NCI-H524 (cell line): ENCODE results near the gene KSR2.

ENCODE experiments used
- DNase-seq, 2 experiments: peaks; one replicate each; lab custom pipeline; 2025; lab: John Stamatoyannopoulos, UW

KSR2 gene

DNA sequence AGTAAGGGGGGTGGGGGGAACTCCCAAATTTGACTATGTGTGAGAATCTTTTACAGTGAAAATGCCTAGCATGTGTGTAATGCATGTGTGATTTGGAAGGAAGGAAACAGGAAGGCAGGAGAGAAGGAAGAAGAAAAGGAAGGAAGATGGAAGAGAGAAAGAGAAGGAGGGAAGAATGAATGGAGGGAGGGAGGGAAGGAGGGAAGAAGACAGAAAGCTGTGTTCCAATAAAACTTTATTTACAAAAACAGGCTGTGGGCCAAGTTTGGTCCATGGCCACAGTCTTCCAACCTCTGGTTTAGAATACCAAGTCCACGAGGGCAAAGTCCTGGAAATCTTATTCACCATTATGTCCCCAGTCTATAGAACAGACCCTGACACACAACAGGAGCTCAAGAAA is 278.9 kb downstream of the KSR2 start:
- no peak for DNase-seq

DNA sequence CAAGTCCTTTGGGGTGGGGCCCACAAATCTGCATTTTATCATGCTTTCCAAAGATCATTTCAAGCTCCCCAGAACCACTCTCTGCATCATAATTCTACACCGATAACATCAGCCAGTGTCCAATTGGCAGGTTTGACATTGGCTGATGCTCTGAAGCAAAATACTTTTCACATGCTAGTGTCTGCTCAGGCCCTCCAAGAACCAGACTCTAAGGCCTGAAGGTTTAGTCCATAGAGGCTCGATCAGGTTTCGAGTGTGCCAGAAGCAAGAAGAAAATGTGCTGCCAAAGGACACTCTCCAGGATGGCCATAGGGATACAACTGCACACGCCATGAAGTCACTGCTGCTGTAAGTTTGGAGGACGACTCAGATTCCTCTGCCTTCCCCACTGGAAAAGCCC is 280.3 kb downstream of the KSR2 start:
- DNase-seq, result no peak

DNA sequence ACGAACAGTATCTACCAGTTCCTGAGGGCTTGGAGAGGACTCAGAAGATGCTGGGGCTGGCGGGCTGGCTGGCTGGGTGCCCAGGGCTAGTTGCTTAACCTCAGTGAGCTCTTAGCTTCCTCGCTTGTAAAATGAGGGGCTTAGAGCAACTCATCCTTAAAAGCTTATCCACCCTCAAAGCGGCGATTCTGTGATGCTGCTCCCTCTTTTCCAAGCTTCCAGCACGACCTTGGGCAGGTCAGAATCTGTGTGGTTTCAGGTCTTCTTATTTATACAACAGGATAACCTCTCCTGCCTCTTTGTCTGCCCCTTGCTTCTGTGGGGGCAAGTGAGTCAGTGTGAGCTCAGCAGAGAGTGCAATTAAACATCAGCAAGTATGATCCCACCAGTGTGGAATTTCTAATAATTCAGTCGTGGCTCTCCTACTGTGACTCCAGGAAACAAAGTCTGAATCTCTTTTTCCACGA is 281.8 kb downstream of the KSR2 start:
- DNase-seq, result peak in 1 of 2 experiments; percentile 2

DNA sequence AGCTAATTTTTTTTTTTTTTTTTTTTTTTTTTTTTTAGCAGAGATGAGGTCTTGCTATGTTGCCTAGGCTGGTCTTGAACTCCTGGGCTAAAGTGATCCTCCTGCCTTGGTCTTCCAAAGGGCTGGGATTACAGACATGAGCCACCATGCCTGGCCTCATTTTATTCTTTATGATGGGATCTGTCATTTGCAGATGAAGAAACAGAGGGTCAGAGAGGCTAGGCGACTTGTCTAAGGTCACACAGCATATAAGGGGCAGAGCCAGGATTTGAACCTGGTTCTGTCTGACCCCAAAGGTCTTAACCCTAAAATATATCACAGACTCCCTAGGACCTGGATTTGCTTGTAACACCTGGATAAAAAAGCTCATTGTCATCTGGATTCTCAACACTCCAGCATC is 282.6 kb downstream of the KSR2 start:
- DNase-seq, result no peak

DNA sequence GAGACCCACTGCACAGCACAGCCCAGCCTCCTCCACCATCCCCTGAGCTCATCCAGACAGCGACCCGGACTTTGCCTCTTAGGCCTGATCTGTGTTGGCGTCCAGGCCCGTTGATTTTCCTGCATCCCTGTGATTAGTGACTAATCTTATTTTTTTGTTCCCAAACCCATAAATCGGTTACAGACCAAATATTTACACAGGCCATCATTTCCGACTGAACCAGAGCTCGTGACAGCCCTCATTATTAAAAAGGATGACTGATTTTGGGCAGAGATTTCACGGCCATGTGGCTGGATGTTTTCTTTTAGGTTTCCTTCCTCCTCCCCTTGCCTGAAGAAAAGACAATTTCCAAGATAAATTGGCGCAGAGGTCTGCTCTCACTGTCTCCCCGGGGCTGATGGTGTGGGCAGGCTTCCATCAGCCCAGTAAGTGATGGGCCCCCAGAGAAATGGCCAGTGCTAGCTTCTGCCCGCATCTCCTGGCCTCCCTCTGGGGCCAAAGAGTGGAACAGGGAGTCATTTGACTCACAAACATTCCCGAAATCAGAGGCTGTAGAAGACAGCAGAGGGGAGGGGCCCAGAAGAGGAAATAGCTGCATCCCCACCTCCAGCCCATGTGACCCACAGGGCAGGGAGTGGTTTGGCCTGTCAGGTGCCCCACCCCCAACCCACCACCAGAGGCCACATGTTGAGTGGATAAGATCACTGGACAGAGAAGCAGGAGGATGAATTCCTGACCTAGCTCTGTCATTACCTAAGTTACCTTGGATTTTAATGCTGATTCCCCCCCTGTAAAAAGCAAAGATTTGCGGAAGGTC is 283.5 kb downstream of the KSR2 start:
- no peak for DNase-seq

DNA sequence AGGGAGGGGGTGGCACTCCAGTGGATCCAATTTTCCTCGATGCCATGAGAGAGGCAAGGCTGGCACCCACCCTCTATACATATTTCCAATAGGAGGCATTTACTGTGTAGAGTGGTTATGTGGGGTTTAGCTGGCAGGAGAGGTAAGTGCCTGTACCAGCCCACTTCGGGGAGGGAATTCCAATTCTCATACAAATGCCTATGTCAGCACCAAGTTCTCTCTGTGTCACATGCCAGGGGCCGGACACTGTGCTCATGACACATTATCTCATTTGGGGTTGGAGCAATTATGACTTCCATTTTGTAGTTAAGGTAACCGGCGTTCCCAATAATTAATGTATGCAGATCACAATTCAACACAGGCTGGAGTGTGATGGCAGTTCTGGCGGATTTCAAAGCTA is 284.3 kb downstream of the KSR2 start:
- DNase-seq, result no peak

DNA sequence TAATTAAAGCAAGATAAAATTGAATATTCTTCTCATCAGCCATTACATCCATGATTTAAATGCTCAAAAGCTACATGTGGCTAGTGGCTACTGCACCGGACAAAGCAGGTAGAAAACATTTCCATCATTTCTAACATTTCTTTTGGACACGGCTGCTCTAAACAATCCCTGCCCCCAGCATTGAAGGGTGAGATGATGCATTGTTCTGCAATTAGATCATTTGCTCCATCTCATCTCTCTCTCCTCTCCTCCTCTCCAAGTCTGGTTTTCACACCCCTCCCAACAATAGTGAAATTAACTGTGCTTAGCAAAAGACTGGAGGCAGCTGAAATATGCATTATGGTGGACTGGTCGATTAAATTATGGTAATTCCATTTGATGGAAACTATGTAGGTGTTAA is 288.5 kb downstream of the KSR2 start:
- no peak for DNase-seq

DNA sequence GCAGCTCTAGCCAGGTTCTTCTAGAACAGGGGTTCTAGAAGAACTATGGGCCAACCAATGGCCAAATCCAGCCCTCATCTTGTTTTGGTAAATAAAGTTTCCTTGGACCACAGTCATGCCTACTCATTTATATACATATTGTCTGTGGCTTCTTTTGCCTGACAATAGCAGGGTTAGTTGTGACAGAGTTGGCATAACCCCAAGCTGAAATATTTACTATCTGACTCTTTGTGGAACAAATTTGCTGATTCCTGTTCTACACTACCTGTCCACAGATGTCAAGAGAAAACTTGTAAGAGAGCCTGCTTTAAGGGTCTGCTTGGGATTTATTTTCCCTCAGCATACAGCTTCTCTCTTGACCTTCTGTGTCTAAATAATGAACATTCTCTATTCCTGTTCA is 289.0 kb downstream of the KSR2 start:
- DNase-seq, result no peak

DNA sequence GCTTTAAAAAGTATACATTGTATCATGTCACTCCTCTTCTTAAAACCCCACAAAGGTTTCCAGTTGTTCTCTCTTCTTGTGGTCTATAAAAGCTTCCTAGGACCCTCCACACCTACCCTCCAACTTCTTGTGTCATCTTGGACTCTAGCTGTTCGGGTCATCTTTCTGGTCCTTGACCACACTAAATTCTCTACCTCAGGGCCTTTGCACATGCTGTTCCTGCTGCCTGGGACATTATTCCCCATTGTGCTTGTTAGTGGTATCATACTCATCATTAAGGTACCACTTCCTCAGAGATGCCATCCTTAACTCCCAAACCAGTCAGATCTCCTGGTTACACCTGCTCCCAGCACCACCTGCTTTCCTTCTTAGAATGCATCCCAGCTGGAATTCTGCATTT is 294.0 kb downstream of the KSR2 start:
- DNase-seq, result no peak

DNA sequence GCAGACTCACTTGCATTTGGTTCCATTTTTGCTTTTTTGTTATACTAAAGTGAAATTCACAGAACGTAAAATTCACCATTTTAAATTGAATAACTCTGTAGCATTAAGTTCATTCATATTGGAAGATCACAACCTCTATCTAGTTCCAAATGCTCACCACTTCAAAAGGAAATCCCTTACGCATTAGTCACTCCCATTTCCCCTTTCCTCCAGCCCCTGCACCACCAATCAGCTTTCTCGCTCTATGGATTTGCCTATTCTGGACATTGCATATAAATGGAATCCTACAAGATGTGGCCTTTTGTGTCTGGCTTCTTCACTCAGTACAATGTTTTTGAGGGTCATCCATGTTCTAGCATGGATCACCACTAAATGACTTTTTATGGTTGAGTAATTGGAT is 294.5 kb downstream of the KSR2 start:
- no peak for DNase-seq

DNA sequence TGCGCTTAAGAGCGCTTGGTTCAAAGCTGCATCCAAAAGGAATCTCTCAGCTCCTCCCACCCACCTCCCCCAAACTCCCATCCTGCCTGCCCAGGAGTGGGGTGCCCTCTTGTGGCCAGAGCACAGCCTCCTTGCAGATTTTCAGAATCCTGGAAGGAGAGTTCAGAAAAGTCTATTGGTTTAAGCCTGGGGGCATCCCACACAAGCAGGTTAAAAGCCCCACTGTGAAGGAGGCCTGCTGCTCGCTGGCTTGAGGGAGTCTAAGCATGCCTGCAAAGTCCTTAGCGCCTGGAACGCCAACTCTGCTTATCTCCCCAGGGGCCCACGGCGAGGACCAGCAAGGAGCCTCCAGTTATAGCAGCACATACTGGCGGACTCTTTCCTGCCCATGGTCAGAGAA is 297.1 kb downstream of the KSR2 start:
- peak; percentile 46 to 81 for DNase-seq

DNA sequence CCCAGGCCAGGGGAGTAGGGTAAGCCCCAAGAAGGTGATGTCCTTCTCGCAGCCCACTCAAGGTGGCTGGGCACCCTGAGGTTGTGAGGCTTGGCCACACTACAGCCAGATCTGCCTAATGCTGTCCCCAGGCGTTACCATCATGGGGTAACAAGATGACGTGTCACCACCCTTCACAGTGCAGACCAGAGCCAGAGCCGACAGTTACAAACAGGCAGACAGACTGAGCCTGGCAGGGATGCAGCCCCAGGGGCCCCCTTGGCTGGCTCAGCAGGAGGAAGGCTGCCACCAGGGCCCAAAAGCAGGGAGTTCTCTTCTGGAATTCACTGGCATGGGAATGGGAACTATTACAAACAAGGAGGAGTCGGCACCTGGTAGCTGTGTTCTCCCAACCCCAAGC is 304.6 kb downstream of the KSR2 start:
- no peak for DNase-seq

DNA sequence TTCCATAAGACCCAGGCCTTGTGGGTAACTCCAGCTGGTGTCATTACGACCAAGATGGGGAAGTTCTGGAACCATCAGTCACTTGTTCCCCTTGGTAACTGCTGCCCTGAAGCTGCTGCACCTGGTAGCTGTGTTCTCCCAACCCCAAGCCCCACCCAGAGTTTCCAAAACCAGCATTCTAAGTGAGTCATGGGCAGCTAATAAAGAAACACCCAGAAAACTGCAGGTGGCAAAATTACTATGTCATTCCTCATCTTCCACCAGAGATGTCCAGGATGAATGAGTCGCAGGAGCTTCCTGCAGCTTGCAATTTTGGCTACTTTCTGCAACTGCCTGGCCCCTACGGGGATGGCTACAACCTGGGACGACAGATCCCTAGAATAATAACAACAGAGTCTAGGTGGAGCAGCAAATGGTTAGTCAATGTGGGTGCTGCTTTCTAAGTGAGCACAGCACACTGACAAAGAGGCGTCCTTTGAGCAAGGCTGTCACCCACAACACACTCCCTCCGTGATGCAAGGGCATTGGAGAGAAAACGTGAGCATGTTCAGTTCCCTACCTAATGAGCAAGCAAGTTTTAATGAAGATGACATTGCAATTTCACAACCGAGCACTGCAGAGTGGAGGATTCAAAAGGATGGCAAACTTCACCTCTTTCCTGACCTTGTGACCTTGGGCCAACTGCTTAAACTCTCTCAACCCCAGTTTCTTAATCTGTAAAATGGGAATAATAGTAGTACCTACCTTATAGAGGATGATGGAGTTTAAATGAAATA is 306.0 kb downstream of the KSR2 start:
- no peak for DNase-seq

DNA sequence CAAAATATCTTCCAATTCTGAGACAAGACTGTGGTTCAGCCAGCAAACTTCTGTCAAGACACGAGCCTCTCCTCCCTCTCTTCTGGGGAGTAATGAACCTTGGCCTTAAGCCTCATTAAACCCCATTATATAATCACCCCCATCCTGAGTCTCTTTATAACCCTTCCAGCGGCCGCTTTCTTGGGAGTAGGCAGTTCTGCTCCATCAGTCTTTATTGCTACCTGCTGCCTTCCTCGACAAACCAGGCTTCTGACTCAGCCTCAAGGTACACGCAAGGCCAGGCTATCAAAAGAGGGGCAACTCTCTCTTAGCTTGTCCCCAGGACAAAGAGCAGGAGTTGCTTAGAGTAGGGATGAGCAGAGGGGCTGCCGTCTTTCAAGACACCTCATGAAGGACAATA is 306.6 kb downstream of the KSR2 start:
- no peak for DNase-seq

DNA sequence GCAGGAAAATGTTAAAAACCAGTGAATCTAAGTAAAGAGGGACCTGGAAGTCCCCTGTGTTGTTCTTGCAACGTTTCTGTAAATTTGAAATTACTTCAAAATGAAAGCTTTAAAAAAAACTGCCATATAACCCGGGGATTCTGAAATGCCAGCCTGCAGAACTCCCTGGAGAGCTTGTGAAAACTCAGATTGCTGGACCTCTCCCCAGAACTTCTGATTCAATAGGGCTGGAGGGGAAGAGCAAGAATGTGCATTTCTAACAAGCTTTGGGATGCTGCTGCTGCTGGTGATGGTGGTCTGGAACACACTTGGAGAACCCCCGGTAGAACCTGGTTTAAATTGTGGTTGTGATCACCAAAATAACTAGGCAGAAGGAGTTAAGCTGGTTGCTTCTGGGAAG is 307.3 kb downstream of the KSR2 start:
- no peak for DNase-seq

DNA sequence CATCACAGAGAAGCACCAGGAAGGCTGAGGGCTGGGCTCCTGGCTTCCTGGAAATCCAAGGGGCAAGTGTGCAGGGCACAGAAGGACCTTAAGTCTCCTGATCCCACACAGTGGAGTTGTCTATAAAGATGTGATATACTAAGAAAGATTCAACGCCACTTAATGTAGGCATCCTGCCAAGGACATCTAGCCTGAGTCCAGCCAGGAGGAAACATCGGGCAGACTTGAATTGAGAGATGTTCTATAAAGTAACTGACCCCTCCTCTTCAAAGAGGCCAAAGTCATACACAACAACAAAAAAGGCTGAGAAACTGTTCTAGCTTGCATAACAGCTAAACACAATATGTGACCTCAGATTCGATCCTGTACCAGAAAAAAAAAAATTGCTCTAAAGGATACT is 307.9 kb downstream of the KSR2 start:
- peak in 1 of 2 experiments; percentile 1 for DNase-seq

DNA sequence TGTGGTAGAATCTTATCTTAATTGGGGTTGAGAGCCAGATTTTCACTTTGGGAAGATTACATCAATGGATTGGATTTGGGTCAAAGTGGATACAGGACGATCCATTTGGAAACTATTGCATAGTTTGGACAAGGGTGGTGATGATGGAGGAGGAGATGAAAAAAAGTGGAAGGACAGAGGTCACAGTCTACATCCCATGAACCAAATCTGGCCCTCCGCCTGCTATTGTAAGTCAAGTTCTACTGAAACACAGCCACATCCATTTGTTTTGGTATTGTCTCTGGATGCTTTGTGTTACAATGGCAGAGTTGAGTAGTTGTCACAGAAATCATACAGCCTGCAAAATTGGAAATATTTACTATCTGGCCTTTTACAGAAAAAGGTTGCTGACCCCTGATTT is 310.6 kb downstream of the KSR2 start:
- no peak for DNase-seq

DNA sequence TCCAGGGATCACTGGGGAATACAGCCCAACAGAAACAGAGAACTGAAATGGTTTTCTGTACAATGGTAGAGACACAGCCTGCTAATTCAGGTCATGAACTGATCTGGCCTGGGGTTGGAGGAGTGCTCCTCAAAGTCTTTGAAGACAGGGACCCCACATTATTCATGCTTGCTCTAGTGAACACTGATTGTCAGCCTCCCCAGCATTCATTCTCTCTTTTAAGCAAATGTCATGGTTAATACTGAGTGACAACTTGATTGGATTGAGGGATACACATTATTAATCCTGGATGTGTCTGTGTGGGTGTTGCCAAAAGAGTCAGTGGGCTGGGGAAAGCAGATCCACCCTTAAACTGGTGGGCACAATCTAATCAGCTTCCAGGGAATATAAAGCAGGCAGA is 319.0 kb downstream of the KSR2 start:
- DNase-seq, result no peak

DNA sequence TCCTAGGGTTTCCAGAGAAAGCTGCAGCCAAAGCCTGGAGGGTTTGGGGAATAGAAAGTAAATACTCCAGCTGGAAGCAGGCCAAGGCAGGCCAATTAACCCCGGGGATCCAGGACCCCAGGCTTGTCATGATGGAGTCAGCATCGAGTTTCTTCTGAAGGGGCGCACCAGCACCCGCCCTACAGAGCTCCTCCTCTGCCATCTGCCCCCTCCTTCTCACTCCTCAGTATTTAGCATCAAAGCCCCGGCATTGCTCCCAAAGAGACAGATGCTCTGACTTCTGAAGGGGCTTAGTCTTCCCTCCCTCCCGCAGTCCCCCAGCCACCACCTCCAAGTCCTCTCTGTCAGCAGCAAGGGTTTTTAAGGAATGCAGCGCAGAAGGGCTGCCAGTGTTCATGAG is 322.3 kb downstream of the KSR2 start:
- peak; percentile 96 to 99 for DNase-seq

DNA sequence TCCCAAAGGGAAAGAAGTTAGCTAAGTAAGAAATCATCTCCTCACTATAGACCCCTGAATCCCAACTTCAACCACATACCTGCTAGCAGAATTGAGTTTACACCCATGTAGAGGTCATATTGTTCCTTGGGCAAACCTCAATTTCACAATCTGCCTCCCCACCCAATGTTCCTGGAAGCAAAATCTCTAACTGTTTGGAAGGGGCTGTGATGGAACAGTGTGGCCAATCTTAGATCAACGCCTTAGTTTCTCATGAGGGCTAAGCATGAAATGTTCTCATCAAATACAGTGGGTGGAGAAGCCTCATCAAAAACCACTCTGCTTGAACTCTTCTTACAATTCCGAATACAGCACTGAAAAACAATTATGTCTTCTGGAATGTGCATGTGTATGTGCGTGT is 323.3 kb downstream of the KSR2 start:
- DNase-seq, result no peak

DNA sequence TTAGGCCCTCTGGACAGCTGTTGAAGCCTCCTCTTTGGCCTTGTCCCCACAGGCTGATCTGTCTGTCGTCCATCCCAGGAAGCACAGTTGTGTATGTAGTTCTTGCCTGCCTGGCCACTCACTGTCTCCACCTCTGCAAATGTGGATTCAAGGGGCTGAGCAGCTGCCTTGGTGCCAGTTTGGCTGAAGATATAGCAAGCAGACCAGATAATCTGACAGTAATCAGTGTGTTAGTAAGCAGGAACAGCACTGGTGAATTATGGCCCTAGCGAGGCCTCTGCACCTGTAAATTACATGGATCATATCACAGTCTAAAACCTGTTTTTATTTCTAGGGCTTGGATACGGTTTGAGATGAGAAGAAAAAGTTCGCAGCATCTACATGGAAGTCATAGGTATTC is 324.8 kb downstream of the KSR2 start:
- DNase-seq, result peak; percentile 65 to 80

DNA sequence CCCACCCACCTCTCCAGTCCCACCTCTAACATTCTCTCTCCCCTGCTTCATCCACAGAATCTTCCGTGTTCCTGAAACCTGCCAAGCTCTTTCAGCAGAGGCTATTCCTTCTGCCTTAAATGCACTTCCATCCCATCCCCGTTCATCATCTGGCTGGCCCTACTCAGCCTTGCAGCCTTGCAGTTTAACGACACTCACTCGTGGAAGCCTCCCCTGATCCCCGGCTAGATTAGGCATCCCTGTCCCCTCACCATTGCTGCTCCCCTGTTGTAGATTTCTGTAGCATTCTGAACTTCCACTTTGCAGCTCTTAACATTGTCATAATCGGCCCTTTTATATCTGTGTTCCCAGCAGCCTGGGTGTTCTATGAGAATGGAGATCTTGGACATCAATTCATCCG is 326.9 kb downstream of the KSR2 start:
- DNase-seq, result no peak

DNA sequence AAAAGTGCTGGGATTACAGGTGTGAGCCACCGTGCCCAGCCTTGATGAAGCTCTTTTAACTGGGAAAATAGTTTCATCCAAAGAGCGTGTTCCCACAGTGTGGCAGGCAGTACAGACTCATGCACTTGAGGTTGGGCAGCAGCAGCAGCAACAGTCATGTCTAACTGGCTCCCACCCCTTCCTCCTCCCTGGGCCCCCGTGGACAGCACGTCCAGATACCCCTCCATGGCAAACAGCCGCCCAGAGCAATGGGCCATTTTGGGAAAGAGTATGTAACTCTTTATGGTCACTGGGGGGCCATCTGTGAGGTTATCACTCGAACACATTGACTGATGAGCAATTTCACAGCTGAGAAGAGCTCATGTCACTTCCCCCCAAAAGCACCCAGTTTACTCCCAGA is 328.3 kb downstream of the KSR2 start:
- DNase-seq, result no peak

DNA sequence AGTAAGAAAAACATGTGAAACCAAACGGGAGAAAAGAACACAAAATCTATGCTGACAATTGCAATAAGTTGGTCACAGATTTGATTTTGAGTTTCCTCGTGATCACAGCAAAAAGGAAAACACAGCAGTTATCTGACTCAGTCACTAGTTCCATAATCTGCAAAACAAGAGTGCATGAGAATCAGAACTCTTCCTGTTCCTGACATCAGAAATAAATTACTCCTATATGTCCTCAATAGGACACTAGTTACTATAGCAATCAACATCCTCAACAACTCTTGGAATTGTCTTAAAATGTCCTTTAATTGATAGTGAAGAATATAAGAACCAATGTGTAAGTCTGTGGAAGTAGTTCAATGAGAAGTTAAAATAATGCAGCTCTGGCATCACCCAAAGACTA is 339.3 kb downstream of the KSR2 start:
- DNase-seq, result no peak
